Activated effector memory CD4-positive, alpha-beta T cell treated with anti-CD3 and anti-CD28 coated beads, Interleukin-2, amount 50 U/mL, for 16 hours (primary cell): ENCODE results near the gene COLEC11.

Experiments
- DNase-seq: peaks from one replicate; pipeline ENCODE4 v3.0.0-alpha.2; 2020

The COLEC11 gene

DNA sequence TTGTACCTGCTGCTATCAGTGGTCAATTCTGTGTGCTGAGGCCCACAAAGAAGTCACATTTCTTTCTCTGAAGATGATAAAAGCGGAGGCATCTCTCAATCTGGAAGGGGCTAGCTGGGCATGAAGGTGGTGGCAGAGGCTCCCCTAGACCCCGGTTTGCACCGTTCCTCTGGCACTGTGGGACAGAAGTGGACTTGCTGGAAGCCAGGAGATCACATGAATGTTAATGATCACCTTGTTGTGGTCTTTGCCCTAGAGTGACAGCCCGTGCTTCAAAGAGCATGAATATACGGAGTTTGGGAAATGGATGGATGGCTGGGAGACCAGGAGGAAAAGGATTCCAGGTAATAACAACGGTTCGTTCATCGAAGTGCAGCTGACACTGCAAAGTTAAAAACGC lies 83.3 kb downstream of the COLEC11 start:
- no peak for DNase-seq

DNA sequence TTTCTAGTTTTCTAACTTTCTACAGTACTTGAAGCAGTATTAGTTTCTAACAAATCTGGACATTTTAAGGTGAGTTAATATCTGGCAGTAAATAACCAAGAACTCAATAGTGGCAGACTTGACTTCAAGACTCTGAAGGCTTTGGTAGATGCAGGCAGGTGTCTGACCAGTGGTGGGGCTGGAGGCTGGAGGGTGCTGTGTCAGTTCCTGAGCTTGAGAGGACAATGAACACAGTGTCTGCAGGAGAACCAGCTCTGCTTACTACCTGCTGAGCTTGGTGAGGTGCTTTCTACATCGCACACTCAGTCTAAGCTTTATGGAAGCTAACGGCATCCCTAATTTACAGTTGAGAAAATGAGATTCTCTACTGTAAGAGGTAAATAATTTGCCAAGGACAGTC lies 84.3 kb downstream of the COLEC11 start:
- no peak for DNase-seq

DNA sequence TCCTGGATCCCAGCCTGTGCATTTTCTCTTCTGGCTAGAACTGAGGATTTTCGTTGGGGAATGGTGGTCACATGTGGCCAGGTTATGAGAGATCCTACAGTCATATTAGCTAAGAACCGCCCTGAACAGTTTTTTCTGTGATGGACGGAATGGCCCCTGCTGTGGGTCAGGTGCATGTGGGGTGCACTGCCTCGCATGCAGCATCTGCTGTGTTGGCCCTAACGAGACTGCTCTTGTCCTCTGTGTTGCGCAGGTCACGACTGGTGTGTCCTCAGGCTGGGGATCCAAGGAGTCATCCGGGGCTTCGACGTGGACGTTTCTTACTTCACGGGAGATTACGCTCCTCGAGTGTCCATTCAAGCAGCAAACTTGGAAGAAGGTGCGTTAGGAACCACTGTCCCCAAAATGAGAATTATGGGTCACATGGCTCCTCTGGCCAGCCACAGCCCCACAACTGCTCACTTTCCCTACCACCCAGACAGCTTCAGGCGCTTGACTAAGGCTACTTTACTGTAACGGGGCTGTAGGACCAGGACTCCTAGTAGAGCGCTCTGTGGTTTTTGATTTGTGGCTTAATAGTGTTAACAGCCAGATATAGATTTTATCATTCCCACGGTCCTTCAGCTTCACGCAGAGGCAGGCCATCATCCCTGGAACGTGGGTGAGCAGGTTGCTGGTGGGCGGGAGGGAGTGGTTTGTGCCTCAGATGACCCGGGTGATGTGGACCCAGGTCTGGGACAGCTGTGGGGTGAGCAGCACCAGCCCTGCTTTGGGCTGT lies 84.9 kb downstream of the COLEC11 start:
- DNase-seq, result no peak

DNA sequence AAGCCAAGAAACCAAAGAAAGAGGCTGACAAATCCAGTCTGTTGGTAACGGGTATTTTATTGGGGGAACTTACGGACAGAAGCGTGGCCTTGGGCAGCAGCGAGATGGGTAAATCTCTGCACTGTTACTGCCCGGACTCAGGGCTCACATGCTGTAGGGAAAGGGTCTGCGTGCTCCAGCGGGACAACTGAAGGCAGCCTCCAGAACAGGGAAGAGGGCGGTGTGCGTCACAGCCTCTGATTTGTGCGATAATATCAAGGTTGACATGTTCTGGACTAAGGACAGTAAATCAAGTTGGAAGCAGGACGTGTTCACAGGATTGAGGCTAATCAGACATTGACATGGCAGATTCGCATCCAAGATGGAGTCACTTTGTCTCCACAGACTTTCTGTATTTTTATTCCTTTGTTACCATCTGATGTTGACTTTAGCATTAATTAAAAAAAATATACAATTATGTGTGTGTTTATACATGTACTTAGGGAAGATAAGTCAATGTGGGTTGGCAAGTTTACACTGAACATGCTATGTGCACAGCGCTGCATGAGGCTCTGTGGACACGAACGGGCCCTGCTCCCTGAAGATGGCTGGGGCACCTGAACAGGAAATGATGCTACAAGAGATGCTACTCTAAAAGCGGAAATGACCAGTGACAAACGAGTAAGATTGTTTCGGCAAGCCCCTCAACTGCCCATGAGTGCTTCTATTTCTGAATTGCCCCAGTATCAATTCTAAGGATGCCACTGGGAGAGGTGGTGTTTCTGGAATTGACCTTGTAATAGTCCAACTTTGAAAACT lies 85.8 kb downstream of the COLEC11 start:
- no peak for DNase-seq

DNA sequence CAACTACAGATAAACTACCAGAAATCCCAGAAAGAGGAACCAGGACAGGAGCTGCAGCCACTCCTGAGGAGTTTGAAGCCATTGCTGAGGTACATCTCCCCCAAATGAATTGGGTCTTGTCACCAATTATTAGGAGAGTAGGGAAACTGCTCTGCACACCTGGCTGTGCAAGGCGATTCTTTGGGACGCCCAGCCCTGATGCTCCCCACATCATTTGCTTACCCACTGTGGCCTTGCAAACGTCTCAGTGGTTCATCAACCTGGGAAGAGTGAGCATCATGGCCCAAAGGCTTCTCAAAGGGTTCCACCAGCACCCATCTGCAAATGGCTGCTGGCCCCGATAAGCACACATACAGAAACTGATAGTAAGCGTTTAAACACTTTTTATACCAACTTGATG lies 86.7 kb downstream of the COLEC11 start:
- DNase-seq, result no peak

DNA sequence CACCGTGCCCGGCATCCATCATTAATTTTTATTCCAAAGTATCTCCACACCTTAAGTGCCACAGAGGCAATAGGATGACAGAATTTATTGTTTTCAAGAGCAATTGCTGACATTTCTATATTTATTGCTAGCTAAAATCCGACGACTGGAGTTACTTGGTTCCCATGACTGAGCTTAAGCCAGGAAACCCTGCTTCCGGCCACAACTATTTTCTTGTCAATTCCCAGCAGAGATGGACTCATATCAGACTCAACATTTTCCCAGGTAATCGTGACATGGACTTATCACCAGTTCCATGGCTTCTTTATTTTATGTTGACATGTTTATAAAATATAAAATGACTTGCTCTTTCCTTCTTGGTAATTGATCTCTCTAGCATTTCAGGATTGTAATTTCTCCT lies 87.9 kb downstream of the COLEC11 start:
- DNase-seq, result no peak

DNA sequence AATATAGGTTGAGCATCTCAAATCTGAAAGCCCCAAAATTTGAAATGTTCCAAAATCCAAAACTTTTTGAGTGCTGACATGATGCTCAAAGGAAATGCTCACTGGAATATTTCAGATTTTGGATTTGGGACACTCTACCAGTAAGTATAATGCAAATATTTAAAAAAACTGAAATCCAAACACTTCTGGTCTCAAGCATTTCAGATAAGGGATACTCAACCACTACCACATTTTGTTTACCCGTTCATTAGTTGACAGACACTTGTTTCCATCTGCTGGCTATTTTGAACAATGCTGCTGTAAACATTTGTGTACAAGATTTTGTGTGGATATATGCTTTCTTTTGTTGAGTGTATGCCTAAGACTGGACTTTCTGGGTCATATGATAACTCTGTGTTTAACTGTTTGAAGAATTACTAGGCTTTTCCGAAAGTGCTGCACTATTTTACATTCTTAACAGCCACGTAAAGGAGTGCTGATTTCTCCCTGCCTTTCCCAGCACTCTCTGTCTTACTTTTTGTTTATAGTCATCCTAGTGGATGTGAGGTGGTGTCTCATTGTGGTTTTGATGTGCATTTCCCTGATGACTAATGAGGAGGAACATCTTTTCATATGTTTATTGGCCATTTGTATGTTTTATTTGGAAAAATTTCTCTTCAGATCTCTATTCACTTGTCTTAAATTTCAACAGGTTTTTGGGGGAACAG lies 89.0 kb downstream of the COLEC11 start:
- DNase-seq, result no peak

DNA sequence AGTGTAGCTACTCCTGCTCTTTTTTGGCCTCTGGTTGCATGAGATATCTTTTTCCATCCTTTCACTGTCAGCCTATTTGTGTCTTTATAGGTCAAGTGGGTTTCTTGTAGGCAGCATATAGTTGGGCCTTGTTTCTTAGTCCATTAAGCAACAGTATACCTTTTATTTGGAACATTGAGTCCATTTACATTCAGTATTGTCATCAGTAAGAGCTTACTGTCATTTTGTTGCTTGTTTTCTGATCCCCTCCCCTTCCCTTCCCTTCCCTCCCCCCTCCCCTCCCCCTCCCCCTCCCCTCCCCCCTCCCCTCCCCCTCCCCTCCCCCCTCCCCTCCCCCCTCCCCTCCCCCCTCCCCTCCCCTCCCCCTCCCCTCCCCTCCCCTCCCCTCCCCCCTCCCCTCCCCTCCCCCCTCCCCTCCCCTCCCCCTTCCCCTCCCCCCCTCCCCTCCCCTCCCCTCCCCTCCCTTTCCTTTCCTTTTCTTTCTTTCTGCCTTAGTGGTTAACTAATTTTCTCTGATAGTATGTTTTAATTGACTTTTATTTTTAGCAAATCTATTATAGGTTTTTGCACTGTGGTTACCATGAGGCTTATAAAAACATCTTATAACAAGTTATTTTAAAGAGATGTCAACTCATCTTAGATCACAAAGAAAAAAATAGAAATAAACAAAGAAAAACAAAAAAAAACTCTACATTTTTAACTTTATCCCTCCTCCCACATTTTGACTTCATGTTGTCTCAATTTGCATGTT lies 95.3 kb downstream of the COLEC11 start:
- DNase-seq, result no peak

DNA sequence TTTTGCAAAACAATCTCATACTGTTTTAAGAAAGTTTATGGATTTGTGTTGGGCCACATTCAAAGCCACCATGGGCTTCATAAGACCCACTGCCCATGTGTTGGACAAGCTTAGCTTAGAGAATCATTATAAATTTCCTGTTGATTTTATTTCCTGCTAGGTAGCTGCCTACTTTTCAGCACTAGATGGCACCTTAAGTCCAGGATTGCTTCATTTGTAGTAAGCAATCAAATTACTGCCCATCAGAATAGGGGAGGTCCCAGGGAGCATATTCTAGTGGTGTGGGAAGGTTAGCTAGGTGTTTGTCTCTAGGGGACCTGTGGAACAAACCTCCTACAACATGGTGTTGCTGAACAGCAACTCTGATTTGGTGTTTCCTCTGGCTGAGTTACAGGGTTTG lies 97.5 kb downstream of the COLEC11 start:
- no peak for DNase-seq
